ENCODE measurements around the gene ANAPC2.

GRCh38 chr9:137182836-137183235 is 5.5 kb downstream of the ANAPC2 start:
- TF ChIP-seq, protein P1, sequence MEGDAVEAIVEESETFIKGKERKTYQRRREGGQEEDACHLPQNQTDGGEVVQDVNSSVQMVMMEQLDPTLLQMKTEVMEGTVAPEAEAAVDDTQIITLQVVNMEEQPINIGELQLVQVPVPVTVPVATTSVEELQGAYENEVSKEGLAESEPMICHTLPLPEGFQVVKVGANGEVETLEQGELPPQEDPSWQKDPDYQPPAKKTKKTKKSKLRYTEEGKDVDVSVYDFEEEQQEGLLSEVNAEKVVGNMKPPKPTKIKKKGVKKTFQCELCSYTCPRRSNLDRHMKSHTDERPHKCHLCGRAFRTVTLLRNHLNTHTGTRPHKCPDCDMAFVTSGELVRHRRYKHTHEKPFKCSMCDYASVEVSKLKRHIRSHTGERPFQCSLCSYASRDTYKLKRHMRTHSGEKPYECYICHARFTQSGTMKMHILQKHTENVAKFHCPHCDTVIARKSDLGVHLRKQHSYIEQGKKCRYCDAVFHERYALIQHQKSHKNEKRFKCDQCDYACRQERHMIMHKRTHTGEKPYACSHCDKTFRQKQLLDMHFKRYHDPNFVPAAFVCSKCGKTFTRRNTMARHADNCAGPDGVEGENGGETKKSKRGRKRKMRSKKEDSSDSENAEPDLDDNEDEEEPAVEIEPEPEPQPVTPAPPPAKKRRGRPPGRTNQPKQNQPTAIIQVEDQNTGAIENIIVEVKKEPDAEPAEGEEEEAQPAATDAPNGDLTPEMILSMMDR (IDR thresholded peaks at IDR 0.05 in 4 of 5, conservative IDR thresholded peaks at IDR 0.05 in 1 of 5) = no peak
- TF ChIP-seq POLR2A (IDR thresholded peaks at IDR 0.05) = no peak

Measured in gastrocnemius medialis (tissue), 4 donors.